ENCODE results near the gene TMEM255B.

The TMEM255B gene

DNA sequence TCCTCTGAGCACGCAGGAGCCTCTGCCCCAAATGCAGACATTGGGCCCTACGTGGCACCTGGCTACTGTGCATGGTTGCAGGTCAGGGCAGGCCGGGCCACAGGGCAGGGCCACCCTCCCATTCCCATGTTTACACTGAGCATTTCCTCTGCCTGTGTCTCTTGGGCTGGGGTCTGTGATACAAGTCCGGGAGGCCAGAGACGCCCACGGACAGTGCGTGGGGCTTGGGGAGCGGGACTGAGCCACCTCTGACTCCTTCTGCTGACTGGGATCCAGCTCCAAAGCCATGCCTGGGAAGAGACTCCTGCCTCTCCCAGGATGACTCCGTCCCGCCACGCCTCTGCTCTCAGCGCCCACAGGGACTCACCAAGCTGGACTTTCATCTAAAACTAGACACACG, 86.0 kb downstream of the TMEM255B start:
- TF ChIP-seq, protein P1, sequence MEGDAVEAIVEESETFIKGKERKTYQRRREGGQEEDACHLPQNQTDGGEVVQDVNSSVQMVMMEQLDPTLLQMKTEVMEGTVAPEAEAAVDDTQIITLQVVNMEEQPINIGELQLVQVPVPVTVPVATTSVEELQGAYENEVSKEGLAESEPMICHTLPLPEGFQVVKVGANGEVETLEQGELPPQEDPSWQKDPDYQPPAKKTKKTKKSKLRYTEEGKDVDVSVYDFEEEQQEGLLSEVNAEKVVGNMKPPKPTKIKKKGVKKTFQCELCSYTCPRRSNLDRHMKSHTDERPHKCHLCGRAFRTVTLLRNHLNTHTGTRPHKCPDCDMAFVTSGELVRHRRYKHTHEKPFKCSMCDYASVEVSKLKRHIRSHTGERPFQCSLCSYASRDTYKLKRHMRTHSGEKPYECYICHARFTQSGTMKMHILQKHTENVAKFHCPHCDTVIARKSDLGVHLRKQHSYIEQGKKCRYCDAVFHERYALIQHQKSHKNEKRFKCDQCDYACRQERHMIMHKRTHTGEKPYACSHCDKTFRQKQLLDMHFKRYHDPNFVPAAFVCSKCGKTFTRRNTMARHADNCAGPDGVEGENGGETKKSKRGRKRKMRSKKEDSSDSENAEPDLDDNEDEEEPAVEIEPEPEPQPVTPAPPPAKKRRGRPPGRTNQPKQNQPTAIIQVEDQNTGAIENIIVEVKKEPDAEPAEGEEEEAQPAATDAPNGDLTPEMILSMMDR (IDR thresholded peaks at IDR 0.05; ENCODE audit: low read length, missing control alignments), result no peak

DNA sequence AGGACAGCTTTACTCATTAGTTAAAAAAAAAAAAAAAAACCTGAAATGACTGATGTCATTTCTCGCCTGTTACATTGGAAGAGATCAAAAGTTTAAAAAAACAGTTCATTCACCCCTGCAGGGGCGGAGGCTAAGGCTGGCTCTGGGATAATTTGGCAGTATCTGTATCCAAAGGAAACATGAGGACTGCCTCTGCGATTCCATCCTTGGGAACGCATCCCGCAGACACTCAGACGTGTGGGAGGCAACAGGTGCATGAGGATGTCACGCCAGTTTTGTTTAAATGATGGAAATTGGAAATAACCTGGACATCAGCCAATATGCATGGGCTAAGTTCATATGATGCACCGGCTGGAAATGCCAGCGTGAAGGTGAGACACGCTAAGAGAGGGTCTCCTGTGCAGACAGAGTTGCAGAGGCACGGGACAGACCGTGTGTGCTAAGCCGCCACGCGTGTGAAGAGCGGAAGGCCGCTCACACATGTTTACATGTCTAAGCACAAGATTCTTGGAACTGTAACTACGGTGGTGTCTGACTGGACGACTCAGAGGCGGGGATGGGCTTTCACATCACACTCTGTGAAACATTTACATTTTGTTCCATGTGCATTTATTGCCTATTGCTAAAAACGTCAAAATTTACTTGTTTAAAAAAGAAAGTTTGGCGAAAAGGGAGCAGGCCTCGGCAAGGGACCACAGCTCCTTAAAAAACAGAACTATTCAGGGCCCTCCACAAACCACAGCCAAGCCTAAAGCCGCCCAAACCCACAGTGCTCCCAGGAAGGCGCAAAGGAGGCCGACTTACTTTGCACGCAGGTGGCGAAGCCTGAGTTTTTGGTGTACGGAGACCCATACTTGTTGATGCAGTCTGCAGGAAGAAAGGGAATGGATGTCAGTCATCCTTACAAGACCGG, 87.0 kb downstream of the TMEM255B start:
- H3K4me3 ChIP-seq (replicated peaks; ENCODE audit: low read depth, low read length), result no peak overlapping the region
- TF ChIP-seq, protein P1 (IDR thresholded peaks at IDR 0.05; ENCODE audit: low read length, missing control alignments), result no peak
- no peak for DNase-seq (ENCODE audit: low read depth)

More for the DNA sequence above, 86.0 kb downstream of the TMEM255B start:
- DNase-seq (ENCODE audit: low read depth), result no peak
- no peak overlapping the region for H3K4me3 ChIP-seq (replicated peaks; ENCODE audit: low read depth, low read length)

DNA sequence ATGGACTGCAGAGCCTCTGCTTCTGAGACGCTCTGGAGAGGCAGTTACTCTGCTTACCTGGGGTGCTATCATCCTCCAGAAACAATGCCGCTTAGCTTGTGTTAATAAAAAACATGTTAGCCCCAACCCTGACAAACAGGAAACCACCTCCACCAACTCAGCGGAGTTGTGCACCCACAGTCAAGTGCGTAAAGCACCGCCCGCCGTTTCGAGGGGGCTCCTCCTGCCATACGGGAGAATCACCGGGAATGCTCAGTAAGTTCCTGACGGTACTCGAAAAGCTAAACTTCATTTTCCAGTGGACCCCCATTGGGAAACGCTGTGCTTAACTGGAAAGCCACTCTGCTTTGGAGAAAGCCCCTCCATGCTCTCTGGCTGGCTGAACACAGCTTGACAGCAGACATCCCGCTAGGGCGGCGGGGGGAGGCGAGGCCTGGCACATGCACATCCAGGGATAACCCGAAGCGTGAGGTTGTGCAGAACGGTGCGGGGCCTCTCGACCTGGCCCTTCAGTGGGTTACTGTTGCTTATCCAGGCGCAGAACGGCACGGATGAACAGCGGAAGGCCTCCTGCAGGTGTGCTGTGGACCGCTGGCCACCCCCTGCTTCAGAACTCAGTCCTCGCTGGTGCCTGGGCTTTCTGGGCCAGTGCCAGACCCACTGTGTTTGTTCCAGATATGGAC, 87.8 kb downstream of the TMEM255B start:
- no peak for DNase-seq (ENCODE audit: low read depth)
- no peak overlapping the region for H3K4me3 ChIP-seq (replicated peaks; ENCODE audit: low read depth, low read length)

DNA sequence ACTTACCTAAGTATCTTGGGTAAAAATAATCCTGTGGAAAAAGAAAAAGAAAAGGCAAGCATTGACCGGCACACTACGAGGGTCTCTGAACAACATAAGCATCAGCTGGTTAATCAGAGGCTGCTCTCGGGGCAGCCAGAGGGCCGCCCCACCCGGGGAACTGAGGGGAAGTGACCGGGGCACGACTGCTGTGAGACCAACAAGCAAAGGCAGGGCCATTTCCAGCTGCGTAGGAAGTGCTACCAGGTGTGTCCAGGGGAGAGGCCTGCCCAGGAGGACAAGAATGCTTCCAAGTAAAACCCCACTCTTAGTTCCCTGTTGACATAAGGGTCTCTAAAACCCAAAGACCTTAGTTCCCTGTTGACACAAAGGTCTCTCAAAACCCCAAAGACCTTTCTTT, 89.0 kb downstream of the TMEM255B start:
- TF ChIP-seq, protein P1 (IDR thresholded peaks at IDR 0.05; ENCODE audit: low read length, missing control alignments), result no peak
- H3K4me3 ChIP-seq (replicated peaks; ENCODE audit: low read depth, low read length), result no peak overlapping the region
- DNase-seq (ENCODE audit: low read depth), result no peak

More for the DNA sequence above, 87.8 kb downstream of the TMEM255B start:
- TF ChIP-seq, protein P1 (IDR thresholded peaks at IDR 0.05; ENCODE audit: low read length, missing control alignments), result no peak

DNA sequence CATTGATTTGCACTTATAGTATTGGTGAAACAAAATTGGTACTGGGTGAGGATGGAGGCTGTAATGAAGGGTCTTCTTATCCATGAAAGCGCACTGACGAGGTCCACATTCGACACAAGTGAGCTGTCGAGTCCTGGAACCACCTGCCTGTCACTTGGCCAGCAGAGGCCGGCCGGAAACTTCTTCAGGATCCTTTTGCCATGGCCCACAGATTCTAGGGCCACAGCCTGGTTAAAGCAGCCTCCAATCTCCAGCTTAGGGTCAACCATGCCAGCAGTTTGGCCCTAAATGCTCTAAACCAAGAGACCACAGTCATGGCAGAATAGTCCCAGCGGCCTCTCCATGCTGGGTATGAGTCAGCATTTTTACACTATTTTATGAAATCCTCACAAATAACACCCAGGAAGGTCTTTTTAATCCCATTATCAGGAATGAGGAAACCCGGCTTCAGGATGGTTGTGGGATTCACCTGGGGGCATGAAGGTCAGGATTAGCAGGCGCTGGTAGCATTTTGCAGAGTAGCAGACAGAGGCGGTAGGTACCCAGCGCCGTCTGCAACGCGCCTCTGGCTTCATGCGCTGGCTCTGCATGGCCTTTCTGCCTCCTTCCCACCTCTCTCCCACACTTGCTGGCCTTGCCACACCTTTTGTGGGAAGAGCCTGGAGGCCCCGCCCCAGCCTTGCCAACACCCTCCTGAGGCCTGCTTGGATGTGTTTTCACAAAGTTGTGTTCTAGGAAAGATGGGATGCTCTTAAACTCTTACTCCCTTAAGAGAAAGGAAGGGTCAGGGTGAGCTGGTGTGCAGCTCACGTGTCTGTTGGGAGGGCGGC, 89.6 kb downstream of the TMEM255B start:
- H3K4me3 ChIP-seq (replicated peaks; ENCODE audit: low read depth, low read length), result no peak overlapping the region
- TF ChIP-seq, protein P1 (IDR thresholded peaks at IDR 0.05; ENCODE audit: low read length, missing control alignments), result no peak
- DNase-seq (ENCODE audit: low read depth), result no peak

DNA sequence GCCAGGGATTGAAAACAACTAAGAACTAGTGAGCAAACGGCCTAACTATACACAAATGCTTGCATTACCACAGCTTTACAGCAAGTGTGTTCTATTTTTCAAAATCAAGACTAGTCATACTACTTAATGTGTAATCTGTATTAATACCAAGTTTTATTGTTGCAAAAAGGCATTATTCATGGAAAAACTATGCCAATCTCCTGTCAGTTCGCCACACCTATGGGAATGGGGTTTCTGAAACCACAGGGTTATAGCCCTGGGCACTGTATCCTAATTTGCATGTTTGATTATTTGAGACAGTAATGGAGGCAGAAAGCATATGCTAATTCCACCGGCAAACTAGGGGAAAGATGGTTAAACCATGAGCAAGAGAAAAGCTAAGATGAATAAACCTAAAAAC, 90.5 kb downstream of the TMEM255B start:
- DNase-seq (ENCODE audit: low read depth), result no peak
- TF ChIP-seq, protein P1 (IDR thresholded peaks at IDR 0.05; ENCODE audit: low read length, missing control alignments), result no peak
- H3K4me3 ChIP-seq (replicated peaks; ENCODE audit: low read depth, low read length), result no peak overlapping the region

All from fibroblast of pulmonary artery (primary cell).